ENCODE measurements around the gene GPR158.

The GPR158 gene

DNA sequence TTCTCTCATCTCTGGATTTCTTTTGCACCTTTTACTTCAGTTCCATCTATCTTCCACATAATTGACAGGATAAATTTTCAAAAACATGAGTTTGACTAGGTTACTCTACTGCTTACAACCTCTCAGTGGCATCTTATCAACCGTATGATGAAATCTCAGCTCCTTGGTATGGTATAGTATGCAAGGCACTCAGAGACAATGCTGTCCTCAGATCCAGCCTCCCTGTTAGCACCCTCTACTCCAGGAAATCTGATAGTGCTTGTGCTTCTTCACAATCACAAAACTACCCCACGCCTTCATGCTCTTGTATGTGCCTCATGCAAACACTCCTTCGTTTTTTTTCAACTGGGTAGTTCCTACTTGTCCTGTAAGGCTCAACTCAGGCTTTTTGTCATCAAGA lies 330.7 kb downstream of the GPR158 start:
- no peak for DNase-seq

DNA sequence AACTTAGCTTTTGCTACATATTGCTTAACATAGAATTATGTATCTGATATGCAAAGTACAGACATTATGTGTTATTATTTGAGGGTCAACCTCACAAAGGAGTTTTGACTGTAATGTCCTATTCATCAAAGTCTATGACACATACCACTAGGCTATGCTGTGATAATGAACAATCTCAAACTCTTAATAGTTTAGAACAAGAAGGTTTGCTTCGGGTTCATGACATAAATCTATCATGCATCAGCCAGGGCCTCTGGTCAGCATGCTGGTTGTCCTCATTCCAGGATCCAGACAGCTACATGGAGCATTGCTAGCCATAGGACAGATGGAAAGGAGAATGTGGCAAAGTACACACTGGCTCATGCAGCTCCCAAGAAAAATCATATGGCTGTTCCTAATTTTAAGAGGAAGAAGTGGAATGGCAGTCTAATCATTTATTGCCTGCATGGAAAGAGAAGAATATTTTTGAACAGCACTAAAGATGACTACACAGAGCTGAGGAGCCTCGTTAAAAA lies 332.1 kb downstream of the GPR158 start:
- no peak for DNase-seq

DNA sequence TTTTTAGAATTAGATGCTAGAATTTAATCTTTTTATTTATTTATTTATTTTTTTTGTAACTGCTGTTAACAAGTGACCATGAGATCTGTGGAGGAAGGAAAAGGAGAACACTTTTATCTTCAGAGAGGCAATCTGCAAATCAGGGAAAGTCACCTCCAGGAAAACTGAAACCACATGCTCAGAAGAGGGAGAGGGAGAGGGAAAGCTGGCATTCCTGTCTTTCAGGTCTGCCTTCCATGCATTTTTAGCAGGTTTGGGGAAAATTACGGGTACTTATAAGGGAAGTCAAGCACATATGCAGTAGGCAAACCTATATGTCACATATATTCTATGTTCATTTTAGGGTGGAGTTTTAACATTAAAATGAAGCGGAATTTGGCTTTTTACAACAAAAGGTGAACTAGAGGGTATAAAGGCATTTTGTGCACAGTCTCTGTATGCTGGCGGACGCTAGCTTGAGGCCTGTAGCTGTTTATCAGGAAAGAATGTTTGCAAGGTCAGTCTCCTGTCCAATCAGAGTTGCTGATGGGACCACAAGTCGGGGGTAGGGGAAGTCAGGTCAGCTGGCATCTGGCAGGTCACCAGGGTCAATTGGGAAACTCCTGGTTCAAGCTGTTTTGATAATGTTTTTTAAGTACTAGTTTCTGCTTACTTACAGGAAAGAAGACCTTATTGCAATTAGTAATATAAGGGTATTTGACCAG lies 333.5 kb downstream of the GPR158 start:
- no peak for DNase-seq

DNA sequence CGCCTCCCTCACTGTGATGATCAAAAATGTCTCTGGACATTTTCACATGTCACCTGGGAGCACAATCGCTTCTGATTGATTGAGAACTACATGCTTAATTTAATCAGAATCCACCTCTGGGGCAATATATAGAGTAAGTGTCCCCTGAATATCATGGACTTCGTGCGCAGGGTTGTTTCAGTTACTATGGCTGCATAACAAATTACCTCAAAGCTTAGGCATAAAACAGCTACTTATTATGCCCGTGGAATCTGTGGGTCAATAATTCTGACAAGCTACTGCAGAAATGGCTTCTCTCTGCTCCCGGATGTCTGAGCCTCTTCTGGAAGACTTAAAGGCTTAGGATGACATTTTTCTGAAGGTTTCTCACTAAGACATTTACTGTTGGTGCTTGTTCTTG lies 334.4 kb downstream of the GPR158 start:
- DNase-seq, result no peak

DNA sequence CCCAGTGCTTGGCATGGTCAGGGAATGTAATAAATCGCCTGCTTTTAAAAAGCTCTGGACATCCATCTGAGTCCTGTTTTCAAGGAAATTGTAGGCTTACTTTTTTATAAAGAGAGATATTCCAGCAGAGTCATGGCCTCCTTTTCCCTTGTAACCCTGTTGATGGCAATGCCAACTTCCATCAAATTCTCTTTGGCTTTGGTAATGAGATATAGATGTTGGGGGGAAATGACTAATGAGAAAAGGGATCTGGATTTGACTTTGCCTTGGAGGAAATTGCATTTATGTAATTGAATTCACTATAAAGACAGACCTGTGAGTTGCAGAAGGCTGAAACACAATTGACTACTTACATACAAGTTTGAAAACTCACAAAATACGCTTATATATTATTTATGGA lies 347.5 kb downstream of the GPR158 start:
- DNase-seq, result no peak

DNA sequence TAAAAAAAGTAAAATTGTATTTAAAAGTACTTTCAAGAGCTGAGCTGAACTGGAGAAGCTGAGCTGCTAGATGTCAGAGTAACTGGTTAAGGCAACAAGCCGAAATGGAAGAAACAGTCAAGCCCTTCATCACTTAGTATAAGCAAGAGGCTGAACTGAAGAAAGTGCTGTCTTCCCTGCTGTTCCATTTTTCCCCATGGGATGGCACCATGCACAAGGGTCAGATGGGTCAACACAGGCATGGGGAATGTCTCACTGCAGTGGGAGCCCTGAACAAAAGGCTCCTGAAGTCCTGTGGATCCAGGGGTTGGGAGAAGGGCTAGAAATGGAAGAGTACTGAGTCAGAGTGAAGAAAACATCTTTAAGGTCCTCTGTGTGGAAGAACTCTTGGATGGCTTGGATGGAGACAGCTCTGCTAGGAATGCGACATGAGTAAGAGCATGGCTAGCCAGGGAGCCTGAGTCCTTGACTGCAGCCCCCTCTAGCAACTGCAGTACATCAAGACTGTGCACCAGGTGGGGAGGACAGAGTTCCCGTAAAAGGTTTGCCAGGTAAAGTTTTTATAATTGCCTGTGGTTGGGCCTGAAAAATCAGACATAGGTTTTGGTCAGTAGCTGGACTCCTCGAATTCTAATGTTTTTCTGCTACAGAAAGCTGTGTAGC lies 348.3 kb downstream of the GPR158 start:
- no peak for DNase-seq

DNA sequence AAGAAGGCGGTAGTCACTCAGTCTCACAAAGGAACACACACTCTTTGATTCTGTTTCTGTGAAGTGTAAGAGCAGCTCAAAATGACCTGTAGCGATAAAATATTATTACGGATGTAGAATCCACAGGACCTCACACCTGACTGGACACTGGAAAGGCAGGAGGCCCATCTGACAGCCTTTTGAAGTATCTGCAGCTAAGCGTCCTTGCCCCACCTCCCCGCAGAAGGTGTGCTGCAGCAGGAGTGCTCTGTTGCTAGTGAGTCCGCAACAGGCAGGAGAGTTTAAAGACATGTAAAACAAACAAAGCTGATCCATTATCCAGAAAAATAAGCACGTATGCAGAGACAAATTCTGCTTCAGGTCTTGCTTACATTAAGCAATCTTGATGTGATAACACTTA lies 355.5 kb downstream of the GPR158 start:
- no peak for DNase-seq

DNA sequence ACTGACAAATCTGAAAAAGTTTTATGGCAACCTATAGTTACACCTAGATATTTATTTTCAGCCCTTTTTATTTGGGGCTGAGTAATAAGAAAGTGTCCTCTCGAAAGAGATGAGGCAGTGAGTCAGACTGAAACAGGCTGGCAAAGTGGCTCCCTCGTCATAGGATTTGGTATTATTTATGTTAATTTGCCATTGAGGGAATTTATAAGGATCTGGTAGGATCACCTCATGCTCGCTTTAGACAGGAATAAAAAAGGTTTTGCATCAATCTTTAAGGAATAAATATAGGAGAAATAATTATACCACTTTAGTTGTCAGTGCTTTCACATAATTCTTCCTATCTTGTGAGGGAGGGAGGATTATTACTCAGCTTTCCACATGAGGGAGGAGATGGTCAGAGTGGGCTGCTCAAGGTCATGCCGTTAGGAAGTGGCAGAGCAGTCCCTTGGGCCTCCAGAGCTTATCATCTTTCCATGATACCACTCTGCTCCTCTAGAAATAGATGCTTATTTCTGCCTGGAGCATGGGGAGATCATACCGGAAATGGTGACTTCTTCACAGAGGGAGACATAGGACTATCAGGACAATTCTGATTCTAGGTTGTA lies 356.8 kb downstream of the GPR158 start:
- DNase-seq, result no peak

DNA sequence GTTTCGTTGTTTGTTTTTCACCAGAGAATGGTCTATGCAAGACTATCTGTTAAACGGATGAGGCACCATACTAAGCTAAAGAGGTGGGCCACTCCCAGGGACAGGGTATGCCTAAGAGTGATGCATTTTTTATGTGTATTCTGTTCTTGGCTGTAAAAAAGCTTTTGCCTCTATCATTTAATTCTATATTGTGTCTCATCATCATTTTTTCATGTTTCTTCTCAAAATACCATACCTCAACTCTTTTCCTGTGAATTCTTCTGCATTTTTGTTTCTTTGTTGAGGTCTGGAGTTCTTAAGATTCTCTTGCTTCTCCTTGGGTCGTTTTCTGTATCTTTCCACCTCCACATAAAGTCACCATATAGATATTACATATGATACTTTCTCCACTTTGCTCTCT lies 357.4 kb downstream of the GPR158 start:
- no peak for DNase-seq

DNA sequence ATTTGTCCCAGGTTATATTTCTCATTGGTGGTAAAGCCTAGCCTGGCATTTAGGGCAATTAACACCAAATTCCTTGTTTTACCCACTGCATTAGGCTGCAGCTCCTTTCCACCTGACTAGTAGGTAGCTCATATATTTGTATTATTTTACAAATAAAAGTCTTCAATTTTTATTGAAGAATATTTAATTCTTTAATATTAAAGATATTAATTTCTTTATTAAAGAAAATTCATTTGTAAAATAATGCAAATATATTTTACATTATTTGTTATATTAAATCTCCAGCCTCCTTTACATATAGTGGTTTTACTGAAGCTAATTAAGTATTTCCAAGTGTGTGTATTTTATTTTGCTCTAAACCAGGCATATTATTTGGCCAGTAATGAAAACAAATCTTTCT lies 361.2 kb downstream of the GPR158 start:
- no peak for DNase-seq

DNA sequence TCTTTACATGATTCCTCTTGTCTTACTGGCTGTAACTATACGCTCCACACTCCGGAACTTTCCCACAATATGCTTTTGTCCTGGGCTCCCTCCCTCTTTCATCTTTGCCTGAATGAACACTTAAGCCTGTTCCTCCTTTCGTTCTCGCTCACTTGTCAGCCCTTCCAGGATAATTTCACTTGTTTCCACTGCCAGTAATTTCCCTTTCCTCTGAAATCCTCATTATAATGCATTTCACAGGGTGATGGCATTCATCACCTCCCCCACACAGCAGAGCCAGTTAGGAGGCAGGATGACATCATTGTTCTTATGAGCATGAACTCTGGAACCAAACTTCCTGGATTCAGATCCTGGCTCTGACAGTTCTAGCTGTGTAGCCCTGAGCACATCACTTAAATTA lies 372.6 kb downstream of the GPR158 start:
- DNase-seq, result no peak

DNA sequence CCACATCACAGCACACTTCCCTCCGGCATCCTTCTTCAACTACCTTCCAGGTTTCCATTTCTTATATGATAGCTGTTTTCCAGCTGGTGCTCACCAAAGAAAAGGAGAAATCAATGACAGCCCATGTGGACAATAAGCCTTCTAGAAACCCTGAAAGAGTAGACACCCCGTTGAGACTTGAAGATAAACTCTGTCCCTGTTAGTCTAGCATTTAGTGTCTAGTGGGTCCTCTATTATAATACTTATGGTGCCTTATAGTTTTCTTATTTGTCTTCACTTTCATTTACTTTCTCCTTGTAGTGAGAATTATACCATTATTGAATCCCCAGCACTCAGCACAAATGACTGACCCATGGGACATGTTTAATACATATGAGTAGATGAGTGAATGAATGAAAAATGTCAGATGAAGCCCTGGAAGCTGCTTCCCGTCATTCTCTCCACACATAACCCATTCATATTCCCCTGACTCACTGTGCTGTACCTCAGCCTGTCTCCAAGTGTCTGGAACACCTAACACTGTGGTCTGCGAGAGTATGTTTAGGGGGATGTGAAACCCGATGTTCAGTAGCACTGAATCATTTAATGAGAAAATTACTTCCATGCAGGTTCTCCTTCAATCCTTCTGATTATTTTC lies 377.6 kb downstream of the GPR158 start:
- no peak for DNase-seq

DNA sequence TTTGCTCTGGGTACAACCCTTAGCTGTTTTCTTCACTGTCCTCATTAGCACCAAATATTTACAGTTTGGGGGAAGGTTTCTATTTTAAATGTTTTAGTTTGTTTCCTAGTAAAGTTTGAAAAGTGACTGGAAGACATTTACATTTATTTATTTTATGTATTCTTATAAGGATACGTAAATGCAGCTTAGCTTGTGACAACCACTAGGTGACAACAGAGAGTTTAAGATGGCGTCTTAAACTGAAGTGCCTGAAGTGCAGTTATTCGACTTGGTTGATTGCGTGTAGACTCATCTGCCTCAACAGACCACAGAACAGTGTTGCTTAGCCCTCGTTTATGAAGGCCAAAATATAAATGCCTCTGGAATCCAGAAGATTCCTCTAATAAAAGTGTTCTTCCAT lies 381.1 kb downstream of the GPR158 start:
- DNase-seq, result no peak

DNA sequence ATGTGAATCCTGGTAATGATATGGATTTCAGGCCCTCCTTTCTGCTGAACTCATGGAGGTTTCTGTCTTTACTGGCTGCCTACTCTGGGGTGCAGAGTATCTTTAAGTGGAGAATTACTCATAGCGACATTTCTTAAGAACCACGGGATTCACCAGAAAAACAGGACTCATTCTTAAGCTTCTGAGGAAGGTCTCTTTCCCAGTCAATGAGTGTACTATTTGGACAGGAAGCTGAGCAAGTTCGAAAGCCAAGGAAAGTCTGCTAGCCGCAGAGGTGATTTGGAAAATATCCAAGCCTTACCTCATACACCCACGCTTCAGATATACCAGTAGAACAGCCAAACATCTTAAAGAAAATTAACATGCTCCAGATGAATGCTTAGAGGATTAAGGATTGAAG lies 381.7 kb downstream of the GPR158 start:
- no peak for DNase-seq

DNA sequence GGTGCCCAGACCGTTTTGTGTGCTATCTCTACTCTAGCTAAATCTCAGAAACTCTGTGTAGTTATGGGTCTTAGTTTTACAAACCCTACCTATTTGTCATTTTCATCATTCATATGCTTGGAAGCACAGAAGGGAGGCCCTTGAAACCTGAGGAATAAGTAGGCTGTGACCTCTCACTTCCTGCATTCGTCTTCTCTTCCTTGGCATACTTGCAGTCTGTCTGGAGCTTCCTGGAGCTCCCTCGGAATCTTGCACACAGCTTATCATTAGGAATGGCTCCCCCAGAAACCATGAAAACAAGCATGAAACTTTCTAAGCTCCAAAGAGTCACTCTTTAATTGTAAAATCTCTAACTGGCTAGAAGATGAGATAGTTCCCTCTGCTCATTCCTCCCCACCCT lies 382.3 kb downstream of the GPR158 start:
- DNase-seq, result no peak

DNA sequence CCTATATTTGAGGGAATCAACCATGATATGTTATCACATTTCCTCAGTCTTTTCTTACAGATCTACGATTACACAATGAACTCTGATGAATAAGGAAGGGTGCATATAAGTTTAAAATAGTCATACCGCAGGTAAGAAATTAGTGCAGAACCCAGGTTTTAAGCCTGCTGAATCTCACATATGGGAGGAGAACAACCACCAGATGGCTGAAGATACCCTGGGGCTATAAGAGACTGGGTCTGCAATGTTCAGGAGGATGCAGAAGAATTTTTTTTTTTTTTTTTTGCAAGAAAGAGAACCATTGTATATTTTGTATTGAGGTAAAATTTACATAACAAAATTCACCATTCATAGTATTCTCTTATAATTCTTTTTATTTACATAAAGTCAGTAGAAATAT lies 387.0 kb downstream of the GPR158 start:
- DNase-seq, result no peak

DNA sequence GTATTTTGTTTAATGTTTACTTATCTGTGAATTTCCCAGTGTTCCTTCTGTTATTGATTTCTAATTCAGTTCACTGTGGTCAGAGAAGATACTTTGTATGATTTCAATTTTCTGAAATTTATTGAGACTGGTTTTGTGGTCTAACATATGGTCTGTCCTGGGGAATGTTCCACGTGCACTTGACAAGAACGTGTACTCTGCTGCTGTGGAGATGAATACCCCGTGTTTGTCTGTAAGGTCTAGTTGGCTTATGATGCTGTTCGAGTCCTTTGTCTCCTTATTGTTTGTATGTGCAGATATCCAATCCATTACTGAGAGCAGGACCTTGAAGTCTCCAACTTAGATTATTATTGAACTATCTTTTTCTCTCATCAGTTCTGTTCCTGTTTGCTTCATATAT lies 387.7 kb downstream of the GPR158 start:
- DNase-seq, result no peak

DNA sequence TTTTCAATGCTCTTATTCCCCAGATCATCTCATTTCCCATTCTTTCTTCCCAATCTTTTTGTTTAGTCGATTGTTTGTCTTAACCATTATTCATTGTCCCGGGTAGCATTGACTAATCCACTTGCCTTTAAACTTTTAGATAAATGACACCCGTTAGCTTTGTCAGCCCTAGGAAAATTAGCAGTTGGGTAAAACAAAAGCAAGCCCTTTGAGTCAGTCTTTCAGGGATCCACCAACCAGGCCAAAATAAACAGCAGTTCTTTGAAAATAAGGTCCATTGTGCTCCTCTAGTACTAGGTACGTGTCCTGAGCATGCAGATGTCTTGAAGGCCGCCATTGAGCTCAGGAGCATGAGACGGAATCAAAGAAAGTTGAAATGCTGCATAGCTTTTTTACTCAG lies 389.6 kb downstream of the GPR158 start:
- DNase-seq, result no peak

DNA sequence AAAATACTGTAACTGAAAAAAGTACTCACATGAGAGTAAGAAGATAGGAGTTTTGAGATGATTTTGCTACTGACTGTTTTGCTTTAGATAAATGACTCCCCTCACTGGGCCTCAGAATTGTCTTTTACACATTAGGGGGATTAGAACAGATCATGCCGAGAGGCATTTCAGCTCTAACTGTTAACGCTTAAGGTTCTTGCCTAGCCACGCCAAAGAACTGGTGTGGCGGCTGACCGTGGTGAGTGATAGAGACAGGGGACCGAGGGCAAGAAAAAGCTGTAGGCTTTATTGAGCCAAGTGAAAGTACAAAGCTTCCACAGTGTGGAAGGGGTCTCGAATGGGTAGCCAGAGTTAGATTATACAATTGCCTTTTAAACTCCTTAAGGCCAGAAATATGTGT lies 390.8 kb downstream of the GPR158 start:
- DNase-seq, result no peak

DNA sequence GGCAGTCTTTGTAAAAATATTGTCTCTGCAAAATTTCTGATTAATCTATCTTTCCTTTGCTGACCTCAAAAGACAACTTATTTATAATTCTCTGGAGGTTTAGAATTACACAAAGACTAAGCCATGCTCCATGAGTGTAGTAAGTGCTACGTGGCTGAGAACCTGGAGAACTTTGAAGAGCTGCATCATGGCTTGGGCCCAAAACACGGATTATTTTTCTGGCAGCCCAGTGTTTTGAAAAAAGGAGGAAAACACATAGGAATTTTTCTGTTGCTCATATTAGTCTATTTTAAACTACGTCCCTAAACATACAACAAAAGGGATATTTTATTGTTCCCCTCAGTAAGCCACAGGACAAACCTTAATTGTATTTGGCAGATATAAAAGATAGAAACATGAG lies 398.5 kb downstream of the GPR158 start:
- no peak for DNase-seq

DNA sequence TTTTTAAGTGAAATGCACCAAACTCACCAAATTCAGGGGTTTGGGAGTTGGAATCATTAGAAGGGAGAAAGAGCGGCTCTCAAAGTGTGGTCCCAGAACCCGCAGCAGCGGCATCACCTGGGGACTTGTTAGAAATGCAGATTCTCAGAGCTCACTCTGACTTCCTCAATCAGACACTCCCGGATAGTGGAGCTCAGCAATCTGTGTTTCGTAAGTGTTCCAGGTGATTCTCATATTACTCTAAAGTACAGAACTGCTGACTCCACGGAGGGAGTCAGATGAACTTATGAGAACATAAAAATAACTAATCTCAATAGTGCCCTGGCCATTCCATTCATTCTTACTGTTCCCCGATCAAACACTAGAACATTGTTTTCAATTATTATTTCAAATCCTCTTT lies 400.5 kb downstream of the GPR158 start:
- DNase-seq, result no peak

DNA sequence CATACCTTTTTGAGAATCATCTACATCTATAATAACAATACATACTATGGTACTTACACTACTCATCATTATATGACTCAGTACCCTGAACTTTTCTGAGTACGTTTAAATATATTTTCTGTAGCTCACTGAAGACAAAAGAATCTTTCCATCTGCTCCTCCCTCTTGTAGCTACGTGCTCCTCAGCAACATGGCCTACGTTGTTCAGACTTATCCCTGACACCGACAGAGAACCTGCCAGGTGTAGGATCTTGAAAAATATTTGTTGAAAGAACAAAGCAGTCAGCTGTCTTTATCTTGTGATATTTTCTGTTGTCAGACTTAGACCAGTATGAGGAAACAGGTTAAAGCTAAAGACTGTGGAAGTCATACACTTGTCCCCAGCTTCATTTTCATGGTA lies 403.3 kb downstream of the GPR158 start:
- DNase-seq, result no peak

DNA sequence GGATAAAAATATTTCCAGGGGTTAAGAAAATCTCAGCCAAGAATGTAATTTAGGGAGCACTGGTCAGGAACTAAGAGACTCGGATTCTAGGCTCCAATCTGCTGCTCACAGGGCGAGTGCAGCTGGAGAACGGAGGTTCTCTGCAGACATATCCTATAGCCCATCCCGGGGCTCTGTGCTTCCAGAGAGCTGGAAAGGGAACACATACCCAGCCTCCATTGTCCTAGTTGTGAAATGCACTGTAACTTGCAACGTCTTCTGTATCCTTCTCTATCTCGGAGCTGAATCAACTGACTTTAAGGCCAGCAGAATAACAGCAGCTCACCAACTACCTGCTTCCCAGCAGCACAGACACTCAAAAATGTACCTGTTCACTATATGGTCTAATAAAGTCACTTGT lies 408.2 kb downstream of the GPR158 start:
- no peak for DNase-seq

DNA sequence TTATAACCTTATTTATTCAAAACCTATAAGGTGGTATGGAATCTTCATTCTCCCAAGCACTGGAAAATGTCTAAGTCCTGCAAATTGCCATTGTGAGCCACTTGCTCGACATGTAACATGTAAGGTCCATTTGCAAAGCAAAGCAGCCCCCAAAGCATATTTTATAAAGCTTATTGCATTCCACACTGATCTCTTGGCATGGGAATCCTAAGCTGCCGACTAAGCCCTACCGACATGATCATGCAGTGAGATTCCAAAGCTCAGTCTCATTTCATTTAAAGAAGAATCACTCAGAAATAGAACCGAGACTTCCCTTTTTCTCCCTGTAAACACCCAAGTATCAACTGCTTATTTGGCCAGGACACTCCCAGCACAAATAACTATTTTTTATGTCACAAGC lies 425.9 kb downstream of the GPR158 start:
- DNase-seq, result no peak

Data from stimulated activated CD4-positive, alpha-beta T cell treated with anti-CD3 and anti-CD28 coated beads, Interleukin-4, amount 100 ng/mL, for 4 hours (primary cell).